Natural killer cell (primary cell): ENCODE data around the gene DHRS2. TPM values are rescaled to one million over a fixed set of nuclear protein-coding genes. Genes with fewer than 3 reads are reported as not detected.
A peak's percentile ranks its signal among the peaks of the same experiment; 100 is the strongest.

ENCODE experiments used
- ATAC-seq, 3 donors: fragments of 150-1000 bp in 2 of 3; fragments of 200-7000 bp in 1 of 3; cut with Tn5 transposase; 1 replicate in 1 of 3; 2 replicates in 2 of 3; pipeline ENCODE4 v1.10.0; 2021; ENCODE audit warnings: mild to moderate bottlenecking in 2 of 3, moderate library complexity in 2 of 3
- DNase-seq, 2 donors: peaks; one replicate each; pipeline versions ENCODE4 v3.0.0 to v3.0.0-alpha.2; 2013 to 2021; ENCODE audit warnings: mixed read lengths in 1 of 2
- H3K27ac ChIP-seq: one replicate; pipeline ENCODE4 v1.5.1; 2013; ENCODE audit warnings: mild to moderate bottlenecking, low read length
- H3K27me3 ChIP-seq: one replicate; pipeline ENCODE4 v1.6.1; 2013; ENCODE audit warnings: low read length; ENCODE audit not compliant: control insufficient read depth, insufficient read depth
- H3K36me3 ChIP-seq: one replicate; pipeline ENCODE4 v1.6.1; 2013; ENCODE audit warnings: low read length; ENCODE audit not compliant: control insufficient read depth, insufficient read depth
- H3K4me1 ChIP-seq: one replicate; pipeline ENCODE4 v1.6.1; 2013; ENCODE audit warnings: low read length; ENCODE audit not compliant: control insufficient read depth, insufficient read depth
- H3K4me3 ChIP-seq: one replicate; pipeline ENCODE4 v1.5.1; 2013; ENCODE audit warnings: low read length
- H3K9me3 ChIP-seq: one replicate; pipeline ENCODE4 v1.6.1; 2013; ENCODE audit warnings: low read length; ENCODE audit not compliant: control insufficient read depth, insufficient read depth
- H3K27ac Mint-ChIP-seq, 2 donors: one replicate each; pipeline ENCODE4 v1.8.0; 2022; ENCODE audit warnings: mild to moderate bottlenecking in 2 of 2, mixed read lengths in 2 of 2, moderate library complexity in 1 of 2
- H3K27me3 Mint-ChIP-seq, 2 donors: one replicate each; pipeline ENCODE4 v1.8.0; 2022; ENCODE audit warnings: low read depth in 2 of 2, mixed read lengths in 2 of 2
- H3K36me3 Mint-ChIP-seq: one replicate; pipeline ENCODE4 v1.8.0; 2022; ENCODE audit warnings: mixed read lengths
- H3K4me1 Mint-ChIP-seq, 2 donors: one replicate each; pipeline ENCODE4 v1.8.0; 2022; ENCODE audit warnings: mixed read lengths in 2 of 2
- H3K4me3 Mint-ChIP-seq: one replicate; pipeline ENCODE4 v1.8.0; 2022; ENCODE audit warnings: mild to moderate bottlenecking, moderate library complexity, mixed read lengths
- H3K9me3 Mint-ChIP-seq, 2 donors: one replicate each; pipeline ENCODE4 v1.8.0; 2022; ENCODE audit warnings: mixed read lengths in 2 of 2
- WGBS: methylation state at CpG from one replicate; pipeline ENCODE4 v1.1.7; 2013; ENCODE audit warnings: missing lambda C conversion rate; ENCODE audit not compliant: insufficient coverage; 5-methylcytosine and 5-hydroxymethylcytosine counted together
- intact Hi-C: fragments of 100-400 bp; cut with micrococcal nuclease; formaldehyde crosslinking; loops from one replicate; pipeline ENCODE4 v1.14.2; 2022
- total RNA-seq, 4 donors: library from RNA; stranded (reverse); fragments of 120-200 nt in 1 of 4; gene quantifications; one replicate each; pipeline versions ENCODE4 v1.2.3 to v1.2.4, GENCODE V29; 2013 to 2022
- TF ChIP-seq, protein P1 (sequence below): fragments of 200-600 bp; IDR thresholded peaks from one replicate; pipeline ENCODE4 v1.8.0; 2022; ENCODE audit warnings: antibody characterized with exemption

Gene DHRS2
- total RNA-seq, 3 donors from 2014 or later (not counting 1 experiment from before 2014, with no cell fraction given), result 0.50 TPM; not detected in 2

- H3K36me3 ChIP-seq, result no peaks in the 10 kb centered on the region
- 83% methylated on average over 1 of the region's 2 CpGs for WGBS
- no peak overlapping the region for H3K4me3 ChIP-seq
- DNase-seq, result no peak
- H3K27me3 Mint-ChIP-seq, result no peaks in the 10 kb centered on the region
- no peak for ATAC-seq
- no peaks in the 10 kb centered on the region for H3K36me3 Mint-ChIP-seq
- no peak overlapping the region for H3K4me3 Mint-ChIP-seq
- no peaks in the 10 kb centered on the region for H3K4me1 ChIP-seq
- H3K27ac ChIP-seq, result no peak overlapping the region
- TF ChIP-seq, protein P1, sequence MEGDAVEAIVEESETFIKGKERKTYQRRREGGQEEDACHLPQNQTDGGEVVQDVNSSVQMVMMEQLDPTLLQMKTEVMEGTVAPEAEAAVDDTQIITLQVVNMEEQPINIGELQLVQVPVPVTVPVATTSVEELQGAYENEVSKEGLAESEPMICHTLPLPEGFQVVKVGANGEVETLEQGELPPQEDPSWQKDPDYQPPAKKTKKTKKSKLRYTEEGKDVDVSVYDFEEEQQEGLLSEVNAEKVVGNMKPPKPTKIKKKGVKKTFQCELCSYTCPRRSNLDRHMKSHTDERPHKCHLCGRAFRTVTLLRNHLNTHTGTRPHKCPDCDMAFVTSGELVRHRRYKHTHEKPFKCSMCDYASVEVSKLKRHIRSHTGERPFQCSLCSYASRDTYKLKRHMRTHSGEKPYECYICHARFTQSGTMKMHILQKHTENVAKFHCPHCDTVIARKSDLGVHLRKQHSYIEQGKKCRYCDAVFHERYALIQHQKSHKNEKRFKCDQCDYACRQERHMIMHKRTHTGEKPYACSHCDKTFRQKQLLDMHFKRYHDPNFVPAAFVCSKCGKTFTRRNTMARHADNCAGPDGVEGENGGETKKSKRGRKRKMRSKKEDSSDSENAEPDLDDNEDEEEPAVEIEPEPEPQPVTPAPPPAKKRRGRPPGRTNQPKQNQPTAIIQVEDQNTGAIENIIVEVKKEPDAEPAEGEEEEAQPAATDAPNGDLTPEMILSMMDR, result no peak
- intact Hi-C loops, result no loop called here
- no peaks in the 10 kb centered on the region for H3K9me3 ChIP-seq
- H3K9me3 Mint-ChIP-seq, result no peaks in the 10 kb centered on the region
- peaks cover 0 to 25% of the 10 kb centered on the region in 2 donors for H3K4me1 Mint-ChIP-seq
- H3K27ac Mint-ChIP-seq, result peak overlapping the region in 1 of 2 donors; percentile 62
- H3K27me3 ChIP-seq, result no peaks in the 10 kb centered on the region
Measured at GRCh38 chr14:23647619-23648018, 11.5 kb downstream of the DHRS2 start.

DNA sequence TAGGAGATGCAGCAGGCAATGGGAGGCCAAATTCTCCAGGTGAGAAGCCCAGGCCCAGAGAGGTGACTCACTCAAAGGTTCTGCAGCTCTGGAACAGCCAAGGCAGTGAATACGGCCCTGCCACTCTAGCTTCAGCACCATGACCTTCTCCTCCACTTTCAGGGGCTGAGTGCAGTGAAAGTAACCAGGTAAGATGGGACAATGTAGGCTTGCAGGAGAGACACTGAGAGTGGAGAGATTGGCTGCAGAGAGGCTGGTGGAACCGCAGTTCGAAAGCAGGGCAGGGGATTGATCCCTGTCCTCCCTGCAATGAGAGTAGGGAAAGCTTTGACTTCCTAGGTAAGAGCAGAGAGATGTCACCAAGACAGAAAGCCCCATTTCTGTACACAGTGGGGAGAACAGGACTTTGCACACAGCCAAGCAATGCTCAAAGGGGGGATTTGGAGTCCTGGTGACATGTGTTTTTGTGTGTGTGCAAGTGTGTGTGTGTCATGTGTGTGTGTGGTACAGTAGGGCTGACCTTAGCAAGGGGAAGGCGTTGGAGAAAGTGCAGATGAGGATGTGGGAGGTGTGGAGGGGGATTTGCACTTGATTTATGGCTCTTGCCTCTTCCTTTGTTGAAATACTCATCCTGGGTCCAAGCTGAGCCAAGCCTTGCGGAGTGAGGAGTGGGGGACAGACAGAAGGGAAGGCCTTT lies 12.7 kb downstream of the DHRS2 start:
- ATAC-seq (peak in 1 of 3 donors; percentile 19), DNase-seq (no peak)
- Histone ChIP-seq H3K4me3 (no peak overlapping the region), H3K4me1 (no peaks in the 10 kb centered on the region), H3K27ac (no peak overlapping the region), H3K9me3 (no peaks in the 10 kb centered on the region), H3K36me3 (no peaks in the 10 kb centered on the region), H3K27me3 (no peaks in the 10 kb centered on the region)
- H3K27ac Mint-ChIP-seq, result no peak overlapping the region
- no peak overlapping the region for H3K4me3 Mint-ChIP-seq
- no peaks in the 10 kb centered on the region for H3K36me3 Mint-ChIP-seq
- peaks cover 0 to 27% of the 10 kb centered on the region in 2 donors for H3K4me1 Mint-ChIP-seq
- 88% methylated on average over 5 of the region's 5 CpGs for WGBS
- H3K27me3 Mint-ChIP-seq, result peaks cover 0 to 2% of the 10 kb centered on the region in 2 donors
- no peaks in the 10 kb centered on the region for H3K9me3 Mint-ChIP-seq
- intact Hi-C loops, result no loop called here
- TF ChIP-seq, protein P1, result no peak

DNA sequence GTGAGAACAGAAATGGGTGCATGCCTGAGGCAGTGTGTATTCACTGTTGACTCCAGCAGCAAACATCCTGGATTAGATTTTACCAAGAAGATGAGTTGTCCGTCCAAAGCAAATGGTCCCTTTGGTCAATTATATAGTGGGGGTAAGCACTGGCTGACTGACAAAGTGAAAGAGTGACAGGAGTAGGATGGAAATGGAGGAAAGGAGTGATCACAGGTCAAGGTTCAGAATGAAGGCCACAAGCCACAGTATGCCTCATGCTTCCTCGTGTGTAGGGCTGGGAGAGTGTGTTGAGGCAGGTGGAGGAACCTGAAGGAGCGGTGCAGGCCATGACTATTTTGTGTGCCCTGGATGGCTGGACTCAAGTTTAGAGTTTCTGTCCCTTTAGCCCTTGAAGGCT lies 14.3 kb downstream of the DHRS2 start:
- H3K9me3 ChIP-seq, result peaks cover 2% of the 10 kb centered on the region
- no peak for ATAC-seq

More for the DNA sequence above, 14.3 kb downstream of the DHRS2 start:
- Histone ChIP-seq H3K27ac (no peak overlapping the region), H3K36me3 (no peaks in the 10 kb centered on the region), H3K4me1 (peaks cover 4% of the 10 kb centered on the region), H3K27me3 (no peaks in the 10 kb centered on the region), H3K4me3 (no peak overlapping the region)
- H3K27ac Mint-ChIP-seq, result no peak overlapping the region
- intact Hi-C loops, result no loop called here
- H3K9me3 Mint-ChIP-seq, result peaks cover 0 to 2% of the 10 kb centered on the region in 2 donors
- H3K4me3 Mint-ChIP-seq, result no peak overlapping the region
- peaks cover 0 to 2% of the 10 kb centered on the region in 2 donors for H3K27me3 Mint-ChIP-seq
- 86% methylated on average over 3 of the region's 3 CpGs for WGBS
- peaks cover 5% of the 10 kb centered on the region for H3K36me3 Mint-ChIP-seq
- H3K4me1 Mint-ChIP-seq, result peaks cover 8 to 39% of the 10 kb centered on the region in 2 donors
- TF ChIP-seq, protein P1, result no peak
- DNase-seq, result no peak
